Limb (tissue), 2 donors: ENCODE measurements around the gene ERC2.

Experiments used
- DNase-seq, 2 donors: peaks; one replicate each; pipeline ENCODE4 v3.0.0-alpha.2; 2016; ENCODE audit errors: extremely low spot score in 2 of 2

ERC2 gene

DNA sequence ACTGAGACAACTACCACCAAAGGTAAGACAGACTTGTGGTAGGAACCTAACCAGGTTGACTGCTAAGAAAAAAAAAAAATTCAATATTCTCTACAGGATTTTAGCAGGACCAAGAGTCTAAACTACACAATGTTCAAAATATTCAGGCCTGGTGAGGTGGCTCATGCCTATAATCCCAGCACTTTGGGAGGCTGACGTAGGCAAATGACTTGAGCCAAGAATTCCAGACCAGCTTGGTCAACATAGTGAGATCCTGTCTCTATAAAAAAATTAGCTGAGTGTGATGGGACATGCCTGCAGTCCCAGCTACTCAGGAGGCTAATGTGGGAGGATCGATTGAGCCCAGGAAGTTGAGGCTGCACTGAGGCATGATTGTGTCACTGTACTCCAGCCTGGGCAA is 639.6 kb downstream of the ERC2 start:
- DNase-seq = no peak

DNA sequence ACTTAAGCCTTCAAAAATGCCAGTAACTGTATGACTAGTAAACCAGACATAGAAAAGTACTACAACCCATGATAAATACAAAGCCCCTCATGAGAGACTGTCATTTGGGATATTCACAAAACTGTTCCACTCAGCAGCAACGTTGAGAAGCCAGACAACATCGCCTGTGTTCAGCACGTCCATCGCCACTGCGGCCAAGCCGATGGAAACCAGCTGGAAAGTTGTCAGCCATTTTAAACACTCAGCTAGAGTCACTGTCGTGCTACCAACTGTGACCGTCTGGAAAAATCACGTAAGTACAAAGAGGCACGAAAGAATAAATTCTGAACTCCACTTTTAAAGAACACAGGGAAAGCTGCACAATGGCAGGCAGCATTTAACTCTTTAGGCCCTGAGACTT is 640.5 kb downstream of the ERC2 start:
- no peak for DNase-seq

DNA sequence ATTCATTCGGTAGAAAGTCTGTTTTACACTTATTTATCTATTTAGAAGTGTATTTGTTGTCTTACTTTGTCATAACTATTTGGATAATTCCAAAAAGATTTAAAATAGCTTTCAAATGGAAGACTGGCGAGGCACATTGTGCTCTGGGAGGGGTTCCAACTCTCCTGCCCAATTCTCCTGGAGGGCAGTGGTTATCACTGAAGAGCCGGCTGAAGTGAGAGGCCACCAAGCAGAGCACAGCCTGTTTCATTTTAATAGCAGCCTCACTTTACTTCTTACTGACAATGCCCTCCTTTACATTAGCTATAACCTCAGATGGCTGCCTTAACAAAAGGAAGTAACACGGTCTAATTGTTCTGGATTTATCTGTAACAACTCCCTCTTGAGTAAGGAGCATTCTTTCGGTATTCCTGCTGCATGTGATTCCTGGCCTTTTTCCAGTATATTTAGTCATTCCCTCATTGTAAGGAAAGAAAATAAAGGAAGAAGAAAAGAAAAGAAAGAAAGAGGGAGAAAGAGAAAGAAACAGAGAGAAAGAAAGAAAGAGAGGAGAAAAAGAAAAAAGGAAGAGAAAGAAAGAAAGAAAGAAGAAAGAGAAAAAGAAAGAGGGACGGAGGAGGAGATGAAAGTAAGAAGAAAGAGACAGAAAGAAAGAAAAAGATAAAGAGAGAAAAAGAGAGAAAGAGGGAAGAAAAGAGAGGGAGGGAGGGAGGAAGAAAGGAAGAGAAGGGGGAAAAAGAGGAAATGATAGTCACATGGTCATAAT is 641.4 kb downstream of the ERC2 start:
- no peak for DNase-seq

DNA sequence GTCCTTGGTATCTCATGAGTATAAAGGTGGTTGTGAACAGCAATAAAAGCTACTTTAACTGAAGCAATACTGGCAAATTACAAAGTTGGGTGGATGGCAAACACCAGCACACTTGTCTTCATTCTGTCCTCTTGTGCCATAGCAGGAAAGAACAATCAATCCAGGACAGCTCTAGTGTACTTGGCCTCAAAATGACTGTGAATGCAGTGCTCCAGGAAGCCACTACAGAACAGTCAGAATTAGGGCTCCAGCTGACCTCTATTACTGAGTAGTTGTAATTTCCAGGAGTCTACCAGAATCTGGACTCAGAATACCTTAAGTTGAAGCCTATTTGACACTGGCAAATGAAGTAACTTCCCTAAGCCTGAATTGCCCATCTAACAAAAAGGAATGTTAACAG is 642.2 kb downstream of the ERC2 start:
- no peak for DNase-seq

DNA sequence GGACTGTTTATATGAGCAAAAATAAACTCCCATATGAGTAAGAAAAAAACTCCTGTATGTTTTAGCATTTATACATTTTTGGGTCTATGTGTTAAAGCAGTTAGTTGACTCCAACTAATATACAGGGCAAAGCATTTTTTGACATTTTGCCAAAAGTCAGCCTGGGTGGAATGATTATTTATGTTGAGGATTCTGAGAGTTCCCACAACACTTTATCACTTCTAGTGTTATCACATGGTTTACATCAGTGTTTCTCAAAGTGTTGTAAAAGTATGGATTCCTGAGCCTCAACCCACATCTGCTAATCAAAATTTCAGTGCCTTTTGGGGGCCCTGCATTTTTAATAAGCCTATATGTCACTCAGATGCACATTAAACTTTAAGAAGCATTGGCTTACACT is 643.9 kb downstream of the ERC2 start:
- no peak for DNase-seq

DNA sequence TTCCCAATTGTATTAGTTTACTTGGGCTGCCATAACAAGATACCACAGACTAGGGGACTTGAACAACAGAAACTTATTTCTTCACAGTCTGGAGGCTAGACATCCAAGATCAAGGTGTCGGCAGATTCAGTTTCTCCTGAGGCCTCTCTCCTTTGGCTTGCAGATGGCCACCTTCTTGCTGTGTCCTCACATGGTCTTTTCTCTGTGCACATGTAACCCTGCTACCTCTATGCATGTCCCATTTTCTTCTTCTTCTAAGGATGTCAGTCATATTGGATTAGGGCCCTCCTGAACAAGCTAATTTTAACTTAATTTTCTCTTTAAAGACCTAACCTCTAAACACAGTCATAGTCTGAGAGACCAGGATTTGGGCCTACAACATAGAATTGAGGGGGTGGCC is 644.4 kb downstream of the ERC2 start:
- DNase-seq = no peak

DNA sequence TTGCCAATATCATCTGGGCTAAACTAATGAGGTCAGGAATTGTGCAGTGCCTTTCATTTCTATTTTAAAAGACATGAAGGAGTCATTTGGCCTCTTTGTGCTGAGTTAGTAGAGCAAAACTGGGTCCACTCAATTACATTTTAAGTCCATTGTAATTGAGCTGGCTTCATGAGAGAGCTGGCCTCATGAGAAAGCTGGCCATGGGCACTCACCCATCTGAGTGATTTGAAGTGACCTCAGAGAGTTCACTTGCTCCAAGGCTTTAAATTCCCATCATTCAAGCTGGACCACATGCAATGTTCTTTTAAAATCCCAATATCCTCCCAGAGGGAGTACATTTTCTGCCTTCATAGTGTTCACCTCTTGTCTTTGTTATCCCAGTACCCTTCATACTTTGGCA is 645.3 kb downstream of the ERC2 start:
- no peak for DNase-seq

DNA sequence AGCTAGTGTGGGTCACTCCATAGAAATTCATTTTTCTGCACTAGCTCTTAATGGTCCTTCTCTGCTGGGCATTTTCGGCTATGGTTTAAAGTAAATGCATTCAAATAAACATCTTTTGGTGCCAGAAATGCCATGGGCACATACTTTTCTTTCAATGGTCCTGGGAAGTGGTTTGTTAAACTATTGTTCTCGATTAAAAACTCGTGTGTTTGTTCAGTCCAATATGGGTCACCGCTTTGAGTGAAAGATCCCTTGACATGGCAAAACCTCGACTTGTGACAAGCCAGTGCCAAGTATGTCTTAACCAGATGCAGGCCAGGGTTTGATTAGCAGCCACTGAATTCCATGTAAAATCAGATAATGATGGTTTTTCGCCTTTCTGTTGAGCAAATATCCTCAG is 649.3 kb downstream of the ERC2 start:
- no peak for DNase-seq

DNA sequence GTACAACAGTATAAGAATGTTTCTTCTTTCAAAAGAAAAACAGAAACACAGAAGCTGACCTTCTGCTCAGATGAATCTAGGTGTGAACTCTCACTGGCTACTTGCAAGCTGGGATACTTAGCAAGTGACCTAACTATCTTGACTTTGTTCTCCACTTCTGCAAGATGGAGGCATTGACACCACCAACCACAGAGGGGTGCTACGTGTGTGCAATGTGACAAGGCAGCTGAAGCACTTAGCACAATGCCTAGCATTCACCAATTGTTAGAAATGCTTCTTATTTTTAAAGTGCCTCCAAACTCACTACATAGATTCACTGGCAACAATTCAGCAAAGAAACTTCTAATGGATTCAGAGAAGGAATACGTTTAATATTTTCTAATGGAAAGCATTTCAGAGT is 649.8 kb downstream of the ERC2 start:
- DNase-seq = no peak

DNA sequence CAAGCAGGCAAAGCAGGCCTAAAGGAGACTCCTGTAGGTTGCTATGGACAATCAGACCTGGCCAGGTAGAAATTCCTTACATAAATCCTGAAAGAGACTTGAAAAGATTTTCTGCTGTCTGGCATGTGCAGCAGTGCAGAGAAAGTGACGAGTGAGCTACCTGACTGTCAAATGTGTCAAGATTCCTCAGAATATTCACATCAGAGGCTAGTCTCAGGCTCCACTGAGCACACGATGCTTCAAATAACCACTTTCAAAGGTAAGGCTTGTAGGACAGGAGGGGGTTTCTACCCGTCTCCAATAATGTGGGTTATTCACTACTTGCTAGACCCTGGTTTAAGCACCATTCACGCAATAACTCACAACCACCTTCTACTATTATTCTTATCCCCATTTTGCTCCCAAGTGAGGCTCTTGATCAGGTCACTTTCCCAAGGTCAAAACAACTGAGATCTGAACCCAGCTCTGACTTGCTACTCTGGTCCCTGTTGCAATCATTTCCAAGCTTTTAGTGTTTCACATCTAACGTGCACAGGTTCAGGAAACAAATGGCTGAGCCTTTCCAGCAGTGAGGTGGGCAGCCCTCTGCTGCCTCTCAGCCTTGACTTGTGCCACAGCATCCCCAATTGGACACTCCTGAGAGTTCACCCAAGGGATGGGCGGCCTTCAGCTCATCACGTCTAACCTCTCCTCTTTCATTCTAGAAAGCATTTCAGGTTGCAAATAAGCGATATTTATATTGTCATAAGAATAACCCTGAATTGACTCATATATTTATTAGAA is 651.3 kb downstream of the ERC2 start:
- no peak for DNase-seq

DNA sequence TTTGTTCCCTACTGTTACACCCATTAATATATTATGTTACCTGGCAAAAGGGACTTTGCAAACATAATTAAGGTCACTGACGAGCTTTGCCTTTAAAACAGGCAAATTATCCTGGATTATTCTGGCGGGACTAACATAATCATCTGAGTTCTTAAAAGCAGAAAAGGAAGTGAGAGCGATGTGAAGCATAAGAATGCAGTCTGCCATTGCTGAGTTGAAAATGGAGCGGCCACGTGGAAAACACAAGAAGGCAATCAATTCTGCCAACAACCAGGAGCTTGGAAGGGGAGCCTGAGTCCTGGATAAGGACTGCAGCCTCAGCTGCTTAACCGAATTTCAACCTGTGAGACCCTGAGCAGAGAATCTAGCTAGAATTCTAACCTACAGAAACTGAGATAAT is 653.0 kb downstream of the ERC2 start:
- no peak for DNase-seq

DNA sequence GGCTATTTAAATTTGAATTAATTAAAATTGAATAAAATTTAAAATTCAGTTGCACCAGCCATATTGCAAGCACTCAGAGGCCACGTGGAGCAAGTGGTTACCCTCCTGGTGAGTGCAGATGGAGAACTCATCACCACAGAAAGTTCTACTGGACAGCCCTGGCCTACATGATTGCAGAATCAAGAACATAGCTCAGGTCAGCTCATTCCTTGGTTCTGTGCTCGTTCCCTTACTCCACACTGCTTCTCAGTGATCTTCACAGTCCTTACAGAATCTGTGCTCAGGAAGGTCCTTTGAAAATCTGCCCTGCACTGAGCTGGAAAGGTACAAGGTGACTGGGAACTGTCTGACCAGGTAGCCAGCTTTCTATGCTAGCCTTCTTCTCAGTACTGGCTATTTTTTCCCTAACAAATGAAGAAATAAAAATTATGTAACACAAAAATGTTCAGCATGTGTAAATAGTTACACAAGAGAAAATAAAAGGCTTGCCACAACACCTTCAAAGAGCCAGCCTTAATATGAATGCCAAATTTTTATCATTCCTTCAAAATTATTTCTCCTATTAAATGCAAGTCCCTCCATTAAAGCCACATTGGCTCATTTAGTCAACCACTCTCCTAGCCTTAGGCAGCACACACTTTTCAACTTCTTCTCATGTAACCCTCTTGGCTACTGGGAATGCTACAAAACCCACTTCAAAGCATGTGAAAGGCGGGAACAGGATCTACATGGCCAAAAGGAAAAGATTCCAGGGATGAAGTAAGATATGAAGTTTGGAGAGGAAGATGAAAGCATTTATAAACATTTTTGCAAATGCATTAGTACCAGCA is 654.8 kb downstream of the ERC2 start:
- DNase-seq = no peak

DNA sequence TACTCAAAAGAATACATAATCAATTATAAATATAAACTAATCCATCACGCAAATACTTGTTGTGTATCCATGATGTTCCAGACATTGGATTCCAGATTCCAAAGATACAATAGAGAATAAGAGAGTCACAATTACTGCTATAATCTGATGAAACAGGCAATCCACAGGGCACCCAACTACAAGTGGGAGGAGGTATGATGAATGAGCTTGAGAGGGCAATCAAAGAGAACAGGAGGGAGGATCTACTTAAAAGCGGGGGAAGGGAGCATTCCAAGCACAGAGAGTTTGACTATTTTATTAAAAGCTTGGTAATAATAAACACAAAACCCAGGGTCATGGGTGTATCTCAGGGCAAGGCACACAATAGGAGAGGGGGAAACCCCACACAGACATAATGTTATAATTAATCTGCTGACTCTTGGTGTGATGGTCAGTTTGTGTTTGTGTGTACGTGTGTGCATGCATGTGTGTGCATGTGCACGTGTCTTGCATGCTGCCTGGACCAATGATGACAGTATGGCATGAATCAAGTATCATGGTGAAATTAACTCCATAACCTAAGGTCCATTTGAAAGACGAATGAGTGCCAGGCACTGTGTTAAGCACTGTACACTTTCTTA is 655.8 kb downstream of the ERC2 start:
- DNase-seq = no peak

DNA sequence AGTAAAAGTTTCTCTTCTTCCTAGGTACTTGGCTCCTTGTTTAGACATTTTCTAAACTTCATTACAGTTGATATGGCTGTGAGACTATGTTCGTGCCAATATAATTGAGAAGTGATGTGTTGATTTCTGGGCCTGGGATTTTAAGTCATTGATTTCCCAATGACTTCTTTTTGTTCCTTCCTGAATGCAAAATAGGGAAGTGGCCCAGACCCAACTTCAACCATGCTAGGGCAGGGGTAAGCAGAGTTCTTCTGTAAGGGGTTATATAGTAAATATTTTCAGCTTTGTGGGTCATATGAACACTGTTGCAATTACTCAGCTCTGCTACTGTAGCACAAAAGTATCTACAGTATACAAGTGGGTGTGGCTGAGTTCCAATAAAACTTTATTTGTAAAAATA is 661.1 kb downstream of the ERC2 start:
- DNase-seq = no peak

DNA sequence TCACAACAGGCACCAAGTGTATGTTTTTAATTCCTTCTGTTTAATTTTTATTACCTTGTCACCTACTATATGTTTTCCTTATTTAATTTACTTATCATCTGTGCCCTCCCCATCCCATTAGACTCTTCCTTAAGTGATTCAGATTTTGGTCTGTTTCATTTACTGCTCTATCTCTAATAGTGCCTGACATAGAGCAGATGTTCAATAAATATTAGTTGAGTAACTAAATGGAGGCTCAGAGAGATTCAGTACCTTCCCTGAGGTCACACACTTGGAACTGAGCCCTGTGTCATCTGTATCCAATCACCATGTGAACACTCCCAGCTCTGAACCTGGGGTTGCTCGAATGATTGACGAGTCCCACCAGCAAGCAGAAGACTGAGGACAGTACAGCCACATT is 663.1 kb downstream of the ERC2 start:
- DNase-seq = no peak

DNA sequence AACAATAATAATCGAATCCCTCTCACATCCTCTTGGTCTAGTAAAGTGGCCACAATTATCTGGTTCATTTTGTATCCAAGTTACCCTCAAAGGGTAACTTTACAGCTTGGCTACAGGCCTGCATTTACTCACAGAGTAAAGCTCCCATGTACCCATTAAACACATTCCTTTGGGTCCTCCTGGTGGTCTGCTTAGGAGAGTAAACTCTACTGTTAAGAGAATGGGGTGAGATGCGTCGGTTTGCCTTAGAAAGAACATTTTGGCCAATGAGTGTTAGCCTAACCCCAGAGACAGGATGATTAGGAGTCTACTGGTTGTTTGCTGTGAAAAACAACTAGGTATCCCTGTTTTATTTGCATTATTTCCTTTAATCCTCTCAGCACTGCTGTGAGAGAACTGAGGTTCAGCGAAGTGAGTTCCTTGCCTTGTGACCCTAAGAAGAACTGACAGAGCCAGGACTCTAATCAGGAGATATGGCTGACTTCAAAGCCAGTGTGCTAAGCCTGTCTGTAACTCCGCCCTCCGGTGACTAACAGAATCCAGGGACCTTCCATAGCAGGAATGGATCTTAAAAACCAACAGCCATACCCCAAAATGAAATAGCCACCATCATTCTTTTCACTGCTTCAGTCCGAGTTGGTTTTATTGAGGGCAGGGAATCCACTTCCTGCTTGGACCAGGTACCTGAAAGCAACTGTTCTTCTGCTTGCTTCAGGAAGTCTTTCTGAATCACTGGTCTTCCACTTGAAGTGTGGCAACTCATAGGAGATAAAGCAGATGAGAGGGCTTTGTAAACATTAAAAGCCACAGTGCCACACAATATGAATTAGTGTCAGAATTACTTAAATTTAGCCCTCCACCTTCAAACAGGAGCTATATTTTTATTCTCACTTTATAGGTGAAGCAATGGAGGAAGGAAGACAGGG is 663.8 kb downstream of the ERC2 start:
- no peak for DNase-seq

DNA sequence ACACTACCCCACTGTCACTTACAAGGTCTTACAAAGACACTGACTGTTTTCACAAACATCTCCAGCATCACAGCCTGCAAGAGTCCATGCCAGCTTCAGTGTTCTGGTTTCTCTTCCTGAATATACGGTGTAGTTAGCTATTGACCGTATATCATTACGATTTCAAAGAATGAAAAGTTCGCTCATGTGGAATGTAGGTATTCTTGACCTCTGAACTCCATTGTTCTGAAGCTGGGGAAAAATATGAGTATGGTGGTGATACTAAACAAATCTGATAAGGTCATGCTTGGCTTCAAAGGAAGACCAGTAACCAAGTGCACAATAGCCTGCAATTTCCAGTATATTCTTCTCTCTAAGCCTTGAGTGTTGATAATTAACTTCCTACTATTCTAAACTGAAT is 665.5 kb downstream of the ERC2 start:
- no peak for DNase-seq

DNA sequence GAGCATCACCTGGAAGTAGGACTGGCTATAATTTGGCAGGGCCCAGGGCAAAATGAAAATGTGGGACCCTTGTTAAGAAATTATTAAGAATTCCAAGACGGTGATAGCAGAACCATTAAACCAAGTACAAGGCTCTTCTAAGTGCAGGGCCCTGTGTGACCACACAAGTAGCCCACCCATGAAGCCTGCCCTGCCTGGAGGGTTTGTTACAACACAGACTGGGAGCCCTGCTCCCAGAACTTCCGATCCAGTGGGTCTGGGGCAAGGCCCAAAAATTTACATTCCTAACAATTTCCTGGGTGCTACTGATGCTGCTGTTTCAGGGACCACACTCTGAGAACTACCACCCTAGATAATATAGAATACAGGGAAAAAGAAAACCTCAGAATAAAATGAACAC is 666.6 kb downstream of the ERC2 start:
- no peak for DNase-seq

DNA sequence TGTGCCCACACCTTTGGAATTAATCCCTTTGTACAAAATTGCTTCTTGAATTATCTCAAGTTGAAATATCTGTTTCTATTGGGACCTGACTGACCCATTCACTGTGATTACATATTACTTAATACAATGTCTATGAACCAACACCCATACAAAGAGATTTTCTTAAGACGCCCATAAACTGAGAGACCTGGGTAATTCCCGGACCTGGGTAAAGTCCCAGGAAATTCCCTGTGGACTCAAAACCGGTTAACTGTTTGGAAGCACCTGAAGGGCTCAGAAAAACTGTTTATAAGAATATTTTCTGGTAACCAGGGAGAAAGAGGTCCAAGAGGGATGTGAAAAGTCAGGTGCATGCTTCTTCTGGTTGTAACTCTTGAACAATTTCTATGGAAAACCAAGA is 667.2 kb downstream of the ERC2 start:
- no peak for DNase-seq

DNA sequence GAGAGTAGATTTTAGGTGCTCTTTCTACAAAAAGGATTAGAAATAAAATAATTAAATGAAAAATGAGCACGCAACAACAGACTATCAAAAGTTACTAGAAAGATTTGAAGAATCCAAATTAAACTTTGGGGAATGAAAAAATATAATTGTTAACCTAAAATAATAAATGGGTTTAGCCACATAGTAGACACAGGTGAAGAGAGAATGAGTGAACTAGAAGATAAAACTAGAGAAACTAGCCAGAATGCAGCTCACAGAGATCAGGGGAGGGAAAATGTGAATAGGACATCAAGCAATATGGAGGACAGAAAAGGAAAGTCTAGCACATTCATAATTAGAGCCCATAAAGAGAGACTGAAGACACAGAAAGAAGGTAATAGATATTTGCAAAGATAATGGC is 670.5 kb downstream of the ERC2 start:
- DNase-seq = no peak

DNA sequence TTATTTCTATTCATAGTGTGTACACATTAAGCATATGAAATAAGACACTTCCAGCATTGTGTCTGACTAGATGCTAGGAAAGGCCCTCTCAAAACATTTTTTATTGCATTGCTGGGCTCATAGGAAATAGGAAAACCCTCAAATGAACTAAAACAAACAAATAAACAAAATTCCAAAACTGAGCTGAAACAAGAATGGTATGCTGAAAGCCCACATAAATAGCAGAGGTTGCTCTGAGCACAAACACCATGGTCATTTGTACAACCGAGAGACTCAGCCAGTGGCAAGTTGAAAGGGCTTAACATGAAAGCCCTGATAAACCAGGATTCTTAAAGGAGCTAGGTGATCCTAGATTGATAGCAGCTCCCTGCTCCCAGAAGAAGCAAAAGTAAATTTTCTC is 671.2 kb downstream of the ERC2 start:
- DNase-seq = no peak
